Stimulated activated CD8-positive, alpha-beta memory T cell treated with anti-CD3 and anti-CD28 coated beads, Interleukin-4, amount 100 ng/mL, for 4 hours (primary cell): ENCODE measurements around the gene STK24.

ENCODE experiments used
- DNase-seq, 2 donors: peaks; one replicate each; pipeline ENCODE4 v3.0.0-alpha.2; 2020; ENCODE audit warnings: low read depth in 2 of 2, low spot score in 1 of 2

Gene STK24

GRCh38 chr13:98457053-98457452 lies 119.9 kb downstream of the STK24 start:
- DNase-seq = no peak

- DNase-seq = no peak
Observed at GRCh38 chr13:98456413-98456845, 120.5 kb downstream of the STK24 start.

GRCh38 chr13:98454389-98454881 lies 122.5 kb downstream of the STK24 start:
- no peak for DNase-seq

- no peak for DNase-seq
Observed at GRCh38 chr13:98452851-98453843, 123.8 kb downstream of the STK24 start.

GRCh38 chr13:98451676-98452470 lies 125.0 kb downstream of the STK24 start:
- DNase-seq = no peak

- no peak for DNase-seq
Observed at GRCh38 chr13:98450539-98451111, 126.3 kb downstream of the STK24 start.

DNA sequence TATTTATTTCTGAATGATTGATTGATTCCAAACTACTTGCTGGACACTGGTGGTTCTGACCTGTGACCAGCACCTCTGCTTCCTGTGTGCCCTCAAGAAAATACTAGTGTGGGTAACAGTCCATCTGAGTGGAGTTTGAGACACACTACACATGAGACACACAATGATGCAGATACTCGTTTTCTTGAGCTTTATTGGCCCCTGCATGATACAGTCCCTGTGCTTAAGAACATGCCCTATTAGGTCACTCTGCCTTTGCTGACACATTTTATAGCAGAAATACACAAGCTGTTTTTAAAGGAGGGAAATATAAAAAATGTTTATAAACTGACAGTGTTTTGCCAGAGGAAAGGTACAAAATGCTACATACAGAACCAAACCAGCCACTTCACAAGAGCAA lies 126.9 kb downstream of the STK24 start:
- DNase-seq = no peak

DNA sequence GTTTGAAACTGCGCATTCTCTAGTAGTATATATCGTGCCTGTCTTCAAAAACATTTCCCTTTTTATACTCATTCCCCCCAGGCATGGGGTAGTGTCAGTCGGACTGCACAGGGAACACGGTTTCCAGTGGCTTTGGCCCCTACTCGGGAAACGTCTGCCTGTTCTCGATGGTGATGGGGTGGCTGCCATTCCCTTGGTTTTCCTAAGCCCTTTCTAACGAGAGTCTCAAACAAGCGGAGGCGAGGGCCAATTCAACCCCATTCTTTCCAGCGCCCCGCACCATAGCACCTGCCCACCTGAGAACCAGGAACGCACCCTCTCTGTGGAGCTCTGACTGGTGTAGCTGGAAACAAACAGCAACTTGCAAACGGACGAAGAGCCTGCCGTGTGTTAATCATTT lies 127.6 kb downstream of the STK24 start:
- DNase-seq = no peak

- no peak for DNase-seq
Observed at GRCh38 chr13:98448642-98448928, 128.3 kb downstream of the STK24 start.

- no peak for DNase-seq
Observed at GRCh38 chr13:98447881-98448641, 128.8 kb downstream of the STK24 start.

DNA sequence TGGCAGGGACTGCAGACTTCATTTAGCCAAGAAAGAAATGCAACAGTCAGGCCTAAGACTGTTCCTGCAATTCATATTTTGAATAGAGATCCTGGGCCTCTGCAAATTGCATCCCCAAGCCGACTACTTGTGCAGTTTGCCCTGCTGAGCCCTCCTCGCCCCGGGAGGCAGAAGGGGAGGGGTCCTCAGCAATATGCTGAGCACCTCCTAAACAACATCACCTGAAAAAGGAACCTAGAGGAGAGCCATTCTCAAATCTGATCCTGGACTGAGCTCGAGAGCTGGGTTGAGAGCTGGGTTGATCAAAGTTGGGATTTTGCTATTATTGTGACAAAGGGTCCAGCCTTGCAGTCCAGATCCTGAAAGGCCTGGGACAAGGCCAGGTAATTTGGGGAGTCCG lies 129.8 kb downstream of the STK24 start:
- DNase-seq = no peak

DNA sequence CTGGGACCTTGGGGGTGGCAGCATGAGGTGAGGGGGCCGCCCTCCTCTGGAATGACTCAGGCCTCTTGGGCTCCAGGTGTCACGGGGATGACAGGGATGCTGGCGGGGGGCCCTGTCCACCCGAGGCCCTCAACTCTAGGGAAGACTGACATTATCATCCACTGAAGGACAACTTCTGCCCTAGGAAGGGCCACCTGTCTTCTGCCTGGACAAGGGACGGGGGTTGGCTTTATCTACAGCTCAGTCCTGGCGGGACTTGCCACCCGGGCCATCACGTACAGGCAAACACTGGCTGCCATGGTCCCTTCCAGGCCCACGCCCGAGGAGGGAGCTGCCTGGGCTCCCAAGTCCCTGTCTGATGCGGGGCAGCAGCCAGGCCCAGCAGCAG lies 130.7 kb downstream of the STK24 start:
- no peak for DNase-seq

DNA sequence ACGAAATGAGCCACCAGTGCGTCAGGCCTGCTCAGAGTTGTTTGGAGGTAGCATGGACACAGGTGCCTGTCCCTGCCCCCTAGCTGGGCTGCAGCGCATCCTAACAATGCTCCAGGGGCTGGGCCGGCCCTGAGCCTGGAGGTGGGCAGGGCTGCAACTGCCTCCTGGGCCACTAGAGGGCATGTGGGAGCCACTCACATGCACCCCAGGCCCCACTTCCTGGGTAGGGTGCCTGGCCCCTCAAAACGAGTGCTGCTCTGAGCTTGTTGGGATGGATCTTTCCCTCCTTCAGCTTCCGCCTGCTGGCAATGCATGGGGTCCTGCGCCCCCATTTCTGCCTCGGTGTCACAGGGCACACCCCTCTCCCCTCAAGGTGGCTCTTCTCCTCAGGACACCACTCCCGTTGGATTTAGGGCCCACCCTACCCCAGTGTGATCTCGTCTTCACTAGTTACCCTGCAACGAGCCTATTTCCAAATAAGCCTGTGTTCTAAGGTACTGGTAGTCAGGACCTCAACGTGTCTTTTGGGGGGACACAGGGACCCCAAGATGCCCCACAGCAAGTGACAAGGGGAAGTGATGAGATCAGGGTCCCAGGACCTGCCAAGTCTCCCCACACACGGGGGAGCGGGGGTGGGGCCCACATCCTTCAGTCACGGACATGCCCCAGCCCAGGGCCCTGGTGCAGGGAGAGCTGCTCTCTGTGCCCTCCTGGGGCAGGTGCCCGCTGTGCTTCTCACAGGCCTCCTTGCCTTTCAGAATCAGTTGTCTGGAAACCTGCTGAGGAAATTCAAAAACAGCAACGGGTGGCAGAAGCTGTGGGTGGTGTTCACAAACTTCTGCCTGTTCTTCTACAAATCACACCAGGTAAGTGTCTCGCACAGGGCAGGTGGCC lies 131.3 kb downstream of the STK24 start:
- DNase-seq = peak; percentile 48 to 60

DNA sequence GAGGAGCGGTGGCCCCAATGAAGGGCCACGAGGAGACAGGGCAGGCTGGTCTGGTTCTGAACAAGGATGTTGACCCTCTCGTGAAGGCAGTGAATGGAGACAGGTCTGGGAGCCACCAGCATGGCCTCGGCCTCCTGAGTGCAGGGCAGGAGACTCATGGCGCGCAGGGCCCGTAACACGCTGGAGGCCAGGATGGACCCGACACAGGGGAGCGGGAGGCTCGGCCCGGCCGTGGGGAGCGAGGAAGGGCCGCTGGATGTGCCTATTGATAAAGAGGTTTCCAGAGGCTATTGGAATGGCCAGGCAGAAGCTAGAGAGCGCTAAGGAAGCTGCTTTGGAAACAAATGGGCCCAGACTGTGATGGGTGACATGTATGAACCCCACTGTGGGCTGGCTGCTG lies 132.5 kb downstream of the STK24 start:
- DNase-seq = no peak

DNA sequence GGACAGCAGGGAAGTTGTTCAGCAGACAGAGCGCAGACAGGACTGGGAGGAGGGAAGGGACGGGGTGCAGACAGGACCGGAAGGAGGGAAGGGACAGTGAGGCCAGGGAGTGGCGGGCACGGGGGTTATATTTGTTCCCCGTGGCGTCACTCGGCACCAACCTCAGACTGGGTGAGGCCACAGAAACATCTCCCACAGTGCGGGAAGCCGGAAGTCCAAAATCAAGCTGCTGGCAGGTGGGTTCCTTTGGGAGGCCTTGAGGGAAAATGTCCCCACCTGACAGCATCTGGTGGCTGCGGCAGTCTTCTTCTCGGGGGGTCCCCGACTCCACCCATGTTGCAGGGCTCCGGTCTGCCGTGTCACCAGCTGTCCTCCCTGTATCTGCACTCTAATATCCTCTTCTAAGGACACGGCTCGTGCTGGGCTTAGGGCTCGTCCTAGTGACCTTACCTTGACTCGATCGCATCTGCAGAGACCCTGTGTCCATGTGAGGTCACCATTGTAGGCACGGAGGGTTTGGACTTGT lies 133.0 kb downstream of the STK24 start:
- no peak for DNase-seq

GRCh38 chr13:98443329-98443728 lies 133.6 kb downstream of the STK24 start:
- DNase-seq = no peak

DNA sequence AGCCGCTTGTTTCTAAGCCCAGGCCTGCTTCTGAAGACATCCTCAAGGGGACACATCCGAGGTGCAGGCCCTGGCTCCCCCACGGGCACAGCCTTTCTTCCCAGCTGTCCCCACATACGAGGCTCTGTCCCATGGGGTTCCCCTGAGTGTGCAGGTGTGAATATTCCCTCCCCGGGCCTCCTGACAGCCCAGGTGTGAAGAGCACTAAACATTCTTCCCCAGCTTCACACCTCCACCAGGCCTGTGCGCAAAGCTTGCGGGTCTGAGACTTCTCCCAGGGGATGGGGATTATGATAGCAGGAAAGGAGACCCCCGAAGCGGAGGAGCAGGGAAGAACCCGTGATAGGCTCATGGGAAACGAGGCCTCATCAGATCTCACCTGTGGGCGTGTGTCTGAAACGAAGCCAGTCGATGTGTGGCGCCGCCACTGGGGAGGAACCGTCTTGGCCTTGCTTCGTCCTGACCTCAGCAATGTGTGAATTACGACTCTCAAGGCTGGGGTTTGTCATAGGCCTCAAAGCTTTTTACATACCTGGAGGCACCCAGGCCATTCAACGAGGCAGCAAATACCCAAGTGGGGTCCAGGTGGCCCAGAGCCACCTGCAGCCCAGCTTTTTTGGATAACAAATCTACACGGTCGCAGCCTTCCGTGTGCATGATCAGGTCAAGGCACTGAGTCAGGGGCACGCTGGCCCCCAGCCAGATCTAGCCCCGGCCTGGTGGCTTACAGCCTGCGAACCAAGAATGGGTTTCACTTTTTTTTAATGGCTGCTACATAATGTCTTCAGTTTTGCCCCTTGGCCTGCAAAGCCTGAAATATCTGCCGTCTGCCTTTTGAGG lies 134.3 kb downstream of the STK24 start:
- DNase-seq = no peak

- no peak for DNase-seq
Observed at GRCh38 chr13:98441056-98441676, 135.7 kb downstream of the STK24 start.
